GM21723 (cell line): Measurements from ENCODE around the gene PRICKLE1.

ENCODE experiments used
- ATAC-seq: cut with Tn5 transposase; IDR thresholded peaks from one replicate; pipeline ENCODE4 v1.9.1; 2021; ENCODE audit warnings: mild to moderate bottlenecking, moderate library complexity; ENCODE audit not compliant: unreplicated experiment

The PRICKLE1 gene

DNA sequence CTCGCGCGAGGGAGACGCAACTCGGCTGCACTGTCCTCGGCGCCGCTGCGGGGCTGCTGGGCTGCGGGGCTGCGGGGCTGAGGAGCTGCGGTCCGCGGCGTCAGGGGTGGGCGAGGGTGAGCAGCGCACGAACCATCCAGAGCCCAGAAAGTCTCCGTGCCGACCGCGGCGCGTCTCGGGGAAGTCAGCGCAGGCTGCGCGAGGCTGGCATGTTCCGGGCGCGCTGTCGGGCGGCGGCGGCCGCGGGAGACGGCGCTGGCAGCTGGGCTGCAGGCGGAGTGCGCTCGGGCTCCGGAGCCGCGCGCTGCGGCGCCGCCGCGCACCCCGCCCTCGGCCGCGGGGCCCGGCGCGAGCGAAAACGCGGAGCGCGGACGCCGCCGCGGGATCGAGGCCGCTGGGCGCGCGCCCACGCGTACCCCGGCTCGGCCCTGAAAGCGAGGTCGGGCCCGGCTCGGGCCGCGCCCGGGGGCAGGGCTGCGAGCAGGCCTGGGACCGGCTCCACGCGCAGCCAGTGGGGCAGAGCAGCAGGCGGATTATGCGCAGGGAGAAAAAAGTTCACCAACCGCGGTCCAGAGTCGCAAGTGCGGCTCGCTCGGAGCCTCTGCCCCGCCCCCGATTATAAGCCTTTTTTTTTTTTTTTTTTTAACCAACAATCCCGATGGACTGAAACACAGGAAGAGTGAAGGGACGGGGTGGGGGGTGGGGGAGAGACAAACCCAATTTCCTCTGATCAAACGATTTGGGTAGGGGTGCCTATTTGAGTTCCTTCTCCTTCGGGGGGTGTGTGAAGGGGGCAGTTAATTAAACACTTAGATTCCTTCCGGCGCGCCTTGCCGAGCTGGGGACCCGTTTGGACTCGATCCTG is at the start of gene PRICKLE1:
PRICKLE1 (minus strand) TSS at position 282 of the 865 bp plus-strand sequence. CDS start 117,230 bp downstream, outside the sequence.
- peak; percentile 85 for ATAC-seq

DNA sequence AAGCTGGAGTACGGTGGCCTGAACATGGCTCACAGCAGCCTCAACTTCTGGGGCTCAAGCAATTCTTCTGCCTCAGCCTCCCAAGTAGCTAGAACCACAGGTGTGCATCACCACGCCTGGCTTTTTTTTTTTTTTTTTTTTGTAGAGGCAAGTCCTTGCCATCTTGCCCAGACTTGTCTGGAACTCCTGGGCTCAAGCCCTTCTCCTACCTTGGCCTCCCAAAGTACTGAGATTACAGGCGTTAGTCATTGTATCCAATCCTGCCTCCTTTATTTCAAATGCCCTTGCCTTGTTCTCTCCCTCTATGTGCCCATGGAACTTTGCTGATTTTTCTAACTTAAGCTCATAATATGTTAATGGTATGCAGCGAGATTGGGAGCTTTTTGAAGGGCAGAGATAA is 49.2 kb upstream of the PRICKLE1 start:
- no peak for ATAC-seq

DNA sequence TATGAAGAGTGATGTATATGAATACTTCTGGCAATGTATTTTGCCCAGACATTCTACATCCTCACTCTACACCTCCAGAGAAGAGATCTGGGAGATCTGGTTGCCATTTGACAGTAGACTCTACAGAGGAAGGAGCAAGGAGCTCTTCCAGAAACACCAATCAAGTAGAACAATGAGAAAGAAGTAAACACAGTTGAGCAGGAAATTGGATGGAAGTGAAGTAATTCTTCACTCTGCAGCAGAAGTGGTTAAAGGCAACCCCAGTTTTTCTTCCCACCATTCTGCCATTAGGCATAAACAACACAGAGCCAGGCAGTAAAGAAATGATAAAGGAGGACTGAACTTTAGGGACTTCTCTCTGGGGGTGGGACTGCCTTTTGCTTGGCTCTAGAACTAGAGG is 48.5 kb upstream of the PRICKLE1 start:
- ATAC-seq = no peak

DNA sequence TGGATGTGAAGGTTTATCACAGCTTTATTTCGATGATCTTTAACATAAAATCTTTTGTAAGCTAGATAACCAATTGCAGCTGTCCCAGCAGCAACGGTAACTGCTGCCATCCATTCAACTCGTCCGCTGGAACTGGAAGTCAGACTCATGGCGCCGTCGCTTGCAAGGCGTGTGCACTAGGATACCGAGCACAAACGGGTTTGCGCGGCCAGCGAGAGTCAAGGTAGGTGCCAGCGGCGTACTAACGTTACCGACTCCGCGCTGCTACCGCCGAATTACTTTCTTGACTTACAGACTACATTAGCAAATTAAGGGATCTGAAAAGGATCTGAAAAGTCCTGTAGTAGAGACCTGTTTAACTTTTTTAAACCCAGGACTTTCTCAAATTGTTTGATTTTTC is 47.4 kb upstream of the PRICKLE1 start:
- no peak for ATAC-seq

DNA sequence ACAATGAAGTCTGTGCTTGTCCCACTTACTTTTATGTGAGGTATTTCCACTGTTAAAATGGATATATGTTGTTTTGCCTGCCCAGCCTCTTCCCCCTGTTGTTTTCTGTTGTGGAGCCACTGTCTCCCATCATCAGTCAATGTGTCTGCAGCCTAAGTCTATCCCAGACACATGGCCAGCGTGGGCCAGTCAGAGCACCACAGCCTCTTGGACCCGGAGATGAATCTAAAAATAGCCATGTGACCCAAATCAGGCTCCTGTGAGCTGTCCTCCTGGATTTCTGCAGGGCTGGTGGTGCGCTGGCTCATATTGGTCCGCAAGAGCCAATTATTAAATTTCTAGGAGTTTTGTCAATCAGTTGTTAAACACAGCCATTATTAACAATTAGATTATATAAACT is 44.0 kb upstream of the PRICKLE1 start:
- no peak for ATAC-seq

DNA sequence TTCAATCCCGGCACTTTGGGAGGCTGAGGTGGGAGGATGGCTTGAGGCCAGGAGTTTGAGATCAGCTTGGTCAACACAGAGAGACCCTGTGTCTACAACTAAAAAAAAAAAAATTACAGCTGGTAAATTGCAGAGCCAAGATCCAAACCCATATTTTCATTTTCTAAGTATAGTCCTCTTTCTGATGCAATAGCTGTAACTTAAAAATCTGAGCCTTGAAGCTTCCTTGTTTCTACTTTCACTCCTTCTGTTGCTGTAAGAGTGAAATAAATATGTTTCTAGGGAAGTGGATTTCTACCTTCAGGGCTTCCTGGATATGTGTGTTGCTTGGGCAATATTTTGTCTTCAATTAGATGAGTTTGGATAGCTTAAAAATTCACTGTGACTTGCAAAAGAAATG is 42.0 kb upstream of the PRICKLE1 start:
- no peak for ATAC-seq

DNA sequence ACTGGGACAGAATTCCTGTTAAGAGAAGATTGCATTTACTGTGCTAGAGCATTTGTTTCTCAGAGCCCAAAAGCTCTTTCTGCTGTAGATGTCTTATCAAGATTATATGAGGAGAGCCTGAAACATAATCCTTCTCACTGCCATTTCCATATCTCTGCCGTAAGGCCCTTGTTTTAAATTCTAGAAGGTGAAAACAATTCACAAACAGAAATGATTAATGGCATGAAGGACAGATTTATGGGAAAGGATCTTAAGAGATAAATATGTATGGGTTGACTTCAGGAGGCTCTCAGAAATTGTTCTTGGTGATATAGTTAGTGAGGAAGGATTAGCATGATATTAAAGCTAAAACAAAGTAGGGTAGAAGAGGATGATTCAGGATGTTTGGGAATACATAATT is 40.8 kb upstream of the PRICKLE1 start:
- ATAC-seq = no peak

DNA sequence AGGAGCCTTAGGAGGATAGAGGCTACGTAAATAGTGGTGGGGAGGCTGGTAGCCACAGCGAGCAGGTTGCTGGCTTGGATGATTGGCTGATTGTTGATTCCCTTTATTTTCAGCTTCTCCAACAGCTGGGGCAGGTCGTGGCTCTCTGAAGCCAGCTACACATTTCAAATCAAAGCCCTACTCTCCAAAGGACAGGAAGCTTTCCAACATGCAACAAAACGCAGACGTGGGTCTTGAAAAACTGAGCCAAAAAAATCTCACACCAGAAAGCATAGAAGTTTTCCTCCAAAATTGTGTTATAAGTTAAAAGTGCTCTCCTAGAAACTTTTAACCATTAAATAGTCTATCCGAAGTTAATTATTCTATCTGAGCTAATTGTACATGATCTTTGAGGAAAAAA is 37.6 kb upstream of the PRICKLE1 start:
- no peak for ATAC-seq

DNA sequence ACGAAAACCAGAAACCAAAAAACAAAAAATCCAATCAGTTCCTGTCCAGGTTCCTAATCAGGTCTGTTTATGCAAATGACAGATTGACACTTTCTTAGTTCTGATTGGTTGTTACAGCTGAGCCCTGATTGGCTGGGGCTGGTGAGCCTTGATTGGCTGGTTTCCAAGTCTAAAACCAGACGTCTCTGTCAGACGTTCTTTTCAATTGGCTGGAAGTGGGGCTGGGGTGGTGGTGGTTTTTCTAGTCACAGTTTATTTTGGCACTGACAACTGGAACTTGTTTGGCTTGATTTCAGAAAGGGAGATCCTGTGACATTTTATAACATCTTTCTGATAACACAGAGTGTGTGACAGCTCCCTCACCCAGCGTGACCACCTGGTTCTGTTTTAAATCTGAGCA is 36.1 kb upstream of the PRICKLE1 start:
- no peak for ATAC-seq

DNA sequence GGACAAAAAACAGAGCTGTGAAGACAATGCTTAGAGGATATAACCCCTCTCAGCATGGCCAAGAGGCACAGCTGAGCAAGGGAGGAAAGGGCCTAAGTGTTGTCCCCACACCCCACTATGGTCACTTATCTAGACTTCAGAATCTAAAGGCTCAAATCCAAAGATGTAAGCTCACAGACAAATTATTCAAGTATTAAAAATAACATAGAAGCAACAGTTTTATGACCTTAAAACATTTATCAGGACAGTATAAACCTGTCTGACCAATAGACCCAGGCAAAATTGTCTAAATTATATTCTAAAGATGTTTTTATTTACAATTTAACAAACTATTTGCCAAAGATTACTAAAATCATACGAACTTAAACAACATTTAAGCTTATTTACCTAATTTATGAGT is 28.1 kb upstream of the PRICKLE1 start:
- ATAC-seq = no peak

DNA sequence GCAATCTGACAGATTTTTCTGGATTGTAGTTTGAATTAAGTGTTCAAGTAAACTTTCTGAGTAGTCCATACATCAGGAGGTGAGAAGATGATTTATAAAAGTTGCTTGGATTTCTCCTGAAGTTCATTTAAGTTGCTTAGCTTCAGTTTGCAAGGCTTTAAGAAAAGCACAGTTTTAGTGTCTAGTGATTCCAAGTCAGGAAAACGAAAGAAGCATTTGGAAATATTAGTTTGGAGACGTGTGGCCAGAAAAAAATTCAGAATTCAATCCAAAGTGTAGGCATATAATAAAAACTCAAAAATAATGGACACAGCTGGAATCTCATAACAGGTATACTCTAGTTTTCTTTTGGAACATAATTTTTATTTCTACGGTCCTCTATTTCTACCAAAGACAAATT is 25.5 kb upstream of the PRICKLE1 start:
- ATAC-seq = no peak

DNA sequence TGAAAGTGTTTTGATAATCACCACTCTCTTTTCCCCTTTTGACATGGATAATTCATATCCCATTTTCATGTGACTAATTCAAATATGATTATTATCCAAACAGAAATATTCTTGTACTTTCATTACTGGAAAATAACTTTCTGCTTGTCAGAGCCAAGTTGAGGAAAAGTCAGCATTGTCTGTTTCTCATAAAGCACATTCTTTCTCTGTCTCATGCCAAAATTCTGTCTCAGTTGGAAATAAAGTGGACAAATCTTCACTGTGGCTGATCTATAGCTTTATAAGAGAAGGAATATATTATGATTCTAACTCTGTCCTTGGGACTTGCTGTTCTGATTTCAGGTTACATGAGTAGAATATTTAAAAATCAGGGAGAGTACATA is 22.7 kb upstream of the PRICKLE1 start:
- ATAC-seq = no peak

DNA sequence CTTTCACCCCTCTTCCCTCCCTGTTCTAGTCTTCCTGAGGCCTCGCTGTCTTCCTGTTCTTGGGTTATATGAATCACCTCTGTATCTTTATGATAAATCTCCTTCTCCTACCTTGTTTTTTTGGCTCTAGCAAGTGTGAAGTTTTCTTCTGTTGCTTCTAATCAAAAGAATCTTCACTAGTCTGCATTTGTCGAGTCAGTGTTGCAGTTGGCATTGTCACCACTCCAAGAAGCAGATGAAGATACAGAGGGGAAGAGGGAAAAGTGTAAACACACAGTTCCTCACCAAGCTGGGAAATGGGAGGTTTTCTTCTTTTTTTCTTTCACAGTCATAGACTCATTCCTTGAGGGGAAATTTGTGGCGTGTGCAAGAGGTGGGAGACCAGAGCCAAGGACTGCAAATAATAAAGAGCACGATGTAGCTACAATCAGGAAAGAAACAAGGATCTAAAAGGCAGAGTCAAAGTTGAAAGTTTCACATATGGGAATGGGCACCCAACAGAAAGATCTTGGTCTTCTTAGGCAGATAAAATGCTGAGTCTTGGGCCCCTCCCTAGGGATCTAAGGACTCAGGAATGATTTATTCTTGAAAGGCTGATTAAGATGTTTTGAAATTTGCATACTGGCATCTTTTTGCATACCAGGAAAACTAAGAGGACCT is 22.2 kb upstream of the PRICKLE1 start:
- ATAC-seq = no peak

DNA sequence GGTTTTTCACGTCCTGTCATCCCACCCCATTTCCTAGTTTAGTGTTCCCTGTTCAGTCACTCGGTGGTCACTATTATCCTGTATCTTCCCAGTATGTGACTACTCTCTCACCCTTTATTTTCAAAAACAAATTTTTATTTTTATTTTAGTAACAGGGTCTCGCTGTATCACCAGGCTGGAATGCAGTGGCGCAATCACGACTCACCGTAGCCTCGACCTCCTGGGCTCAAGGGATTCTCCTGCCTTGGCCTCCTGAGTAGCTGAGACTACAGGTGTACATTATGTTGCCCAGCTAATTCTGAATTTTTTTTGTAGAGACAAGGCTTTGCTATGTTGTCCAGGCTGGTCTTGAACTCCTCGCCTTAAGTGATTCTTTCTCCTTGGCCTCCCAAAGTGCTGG is 20.1 kb upstream of the PRICKLE1 start:
- no peak for ATAC-seq

DNA sequence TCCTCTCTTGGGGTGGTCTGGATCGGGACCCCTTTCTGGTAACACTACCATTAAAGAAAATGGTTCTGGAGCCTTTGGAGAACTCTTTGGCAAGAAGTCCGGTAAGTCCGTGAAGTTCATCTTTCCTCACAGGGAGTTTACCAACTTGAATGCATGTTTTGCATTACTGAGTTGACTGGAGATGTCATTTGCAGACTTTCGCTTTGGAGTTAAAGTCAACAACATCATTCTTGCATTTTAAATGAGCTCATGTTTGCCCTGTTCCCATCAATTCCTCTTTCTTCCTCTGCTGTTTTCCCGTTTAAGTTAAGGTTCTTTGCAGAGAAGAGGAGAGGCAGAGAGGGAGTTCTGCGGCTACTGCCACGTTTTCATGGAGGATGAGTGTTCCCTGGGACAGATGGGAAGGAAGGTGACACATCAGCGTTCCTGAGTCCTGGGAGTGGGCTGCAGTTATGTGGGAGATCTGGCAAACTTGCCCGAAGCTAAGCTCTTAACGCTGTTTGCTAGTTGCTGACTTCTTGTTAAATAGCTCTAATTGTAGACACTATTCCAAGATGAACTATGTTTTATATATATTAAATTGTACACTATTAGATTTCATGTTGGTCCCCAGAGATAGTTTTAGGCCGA is 18.8 kb upstream of the PRICKLE1 start:
- ATAC-seq = no peak

DNA sequence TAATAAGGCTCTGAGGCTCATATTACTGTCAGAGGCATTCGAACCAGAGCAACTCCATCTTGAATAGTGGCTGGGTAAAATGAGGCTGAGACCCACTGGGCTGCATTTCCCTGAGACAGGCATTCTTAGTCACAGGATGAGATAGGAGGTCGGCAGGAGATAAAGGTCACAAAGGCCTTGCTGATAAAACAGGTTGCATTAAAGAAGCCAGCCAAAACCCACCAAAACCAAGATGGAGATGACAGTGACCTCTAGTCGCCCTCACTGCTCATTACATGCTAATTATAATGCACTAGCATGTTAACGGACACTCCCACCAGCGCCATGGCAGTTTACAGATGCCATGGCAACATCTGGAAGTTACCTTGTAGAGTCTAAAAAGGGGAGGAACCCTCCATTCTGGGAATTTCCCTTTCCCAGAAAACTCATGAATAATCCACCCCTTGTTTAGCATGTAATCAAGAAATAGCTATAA is 18.1 kb upstream of the PRICKLE1 start:
- ATAC-seq = no peak

DNA sequence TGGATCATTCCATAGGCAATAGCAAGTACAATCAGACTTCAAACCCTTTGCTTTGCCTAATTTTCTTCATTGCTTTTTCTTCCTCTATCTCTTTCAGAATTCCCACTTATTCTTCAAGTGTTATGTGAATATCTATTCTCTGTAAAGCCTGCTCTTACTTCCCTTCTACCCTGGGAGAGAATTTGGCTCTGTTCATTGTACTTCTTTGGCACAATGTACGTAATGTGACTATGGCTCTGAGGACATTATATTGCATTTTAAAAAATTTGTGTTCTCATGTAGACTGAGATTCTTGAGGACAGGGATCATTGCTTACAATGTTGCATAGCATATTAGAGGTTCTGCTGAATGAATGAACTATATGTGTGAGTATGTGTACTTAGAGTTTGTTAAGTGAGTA is 16.9 kb upstream of the PRICKLE1 start:
- no peak for ATAC-seq

DNA sequence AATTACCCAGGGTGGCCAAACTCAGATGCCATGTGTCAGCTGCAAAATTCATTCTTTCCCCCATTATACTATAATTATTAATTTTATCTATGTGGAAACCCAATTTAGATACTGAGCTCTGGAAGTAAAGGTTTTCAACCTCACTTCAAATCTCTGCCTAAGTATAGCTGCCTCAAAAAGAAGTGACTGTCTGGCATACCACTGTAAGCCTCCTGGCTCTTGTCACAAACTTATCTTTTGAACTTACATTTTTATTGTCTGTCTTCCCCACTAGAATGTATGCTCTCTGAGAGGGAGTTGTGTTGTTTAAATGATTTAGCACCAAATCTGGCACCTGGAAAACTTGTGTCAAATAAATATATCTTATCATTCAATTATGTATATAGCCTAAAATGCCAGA is 16.1 kb upstream of the PRICKLE1 start:
- ATAC-seq = no peak

DNA sequence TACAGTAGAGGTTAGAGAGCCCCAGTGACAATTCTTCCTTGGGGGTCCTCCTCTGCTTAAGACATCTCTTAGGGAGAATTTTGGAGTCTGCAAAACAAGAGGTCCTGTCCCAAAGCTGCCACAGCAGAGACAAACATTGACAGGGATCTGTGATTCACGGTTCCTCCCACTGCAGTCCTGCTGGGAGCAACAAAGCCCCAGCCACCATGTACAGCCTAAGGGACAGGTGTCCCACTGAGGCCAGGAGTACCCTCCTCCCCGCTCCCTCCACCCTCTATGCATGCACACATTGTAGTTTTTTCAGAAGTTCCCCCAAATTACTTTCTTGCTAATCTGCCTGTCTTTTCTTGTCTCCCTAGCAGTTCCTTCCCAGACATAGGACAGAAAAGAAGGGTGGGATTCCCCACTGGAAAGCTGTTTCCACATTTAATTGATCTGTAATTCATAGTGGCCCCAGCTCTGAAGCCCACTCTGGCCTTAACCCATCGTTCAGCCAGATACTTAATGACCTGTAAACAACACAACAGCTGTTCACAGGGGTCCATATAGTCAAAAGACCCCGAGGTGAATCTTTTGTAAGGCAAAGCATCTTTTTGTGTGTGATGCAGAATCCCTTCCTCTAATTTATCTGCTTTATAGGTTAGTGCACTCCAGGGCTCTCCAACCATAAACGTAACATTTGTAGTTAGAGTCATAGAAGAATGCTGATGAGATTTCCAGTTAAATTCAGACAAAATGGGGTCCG is 13.9 kb upstream of the PRICKLE1 start:
- no peak for ATAC-seq

DNA sequence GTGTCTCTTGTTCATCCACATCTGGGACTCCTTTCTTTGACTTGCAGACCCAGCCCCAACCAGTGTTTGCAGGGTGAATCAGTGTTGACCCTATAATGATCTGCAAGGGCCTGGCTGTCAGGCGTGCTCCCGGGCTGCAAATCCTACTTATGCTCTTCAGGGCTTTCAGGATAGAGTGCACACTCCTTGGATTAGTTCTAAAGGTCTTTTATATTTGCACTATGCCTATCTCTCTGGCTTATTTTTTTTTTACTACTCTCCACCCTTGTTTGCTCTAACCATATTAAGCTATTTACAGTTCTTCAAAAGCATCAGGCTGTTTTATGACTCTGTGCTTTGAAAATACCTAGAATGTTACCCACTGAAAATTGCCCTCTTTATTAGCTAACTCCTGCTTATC is 4.3 kb upstream of the PRICKLE1 start:
- ATAC-seq = no peak

DNA sequence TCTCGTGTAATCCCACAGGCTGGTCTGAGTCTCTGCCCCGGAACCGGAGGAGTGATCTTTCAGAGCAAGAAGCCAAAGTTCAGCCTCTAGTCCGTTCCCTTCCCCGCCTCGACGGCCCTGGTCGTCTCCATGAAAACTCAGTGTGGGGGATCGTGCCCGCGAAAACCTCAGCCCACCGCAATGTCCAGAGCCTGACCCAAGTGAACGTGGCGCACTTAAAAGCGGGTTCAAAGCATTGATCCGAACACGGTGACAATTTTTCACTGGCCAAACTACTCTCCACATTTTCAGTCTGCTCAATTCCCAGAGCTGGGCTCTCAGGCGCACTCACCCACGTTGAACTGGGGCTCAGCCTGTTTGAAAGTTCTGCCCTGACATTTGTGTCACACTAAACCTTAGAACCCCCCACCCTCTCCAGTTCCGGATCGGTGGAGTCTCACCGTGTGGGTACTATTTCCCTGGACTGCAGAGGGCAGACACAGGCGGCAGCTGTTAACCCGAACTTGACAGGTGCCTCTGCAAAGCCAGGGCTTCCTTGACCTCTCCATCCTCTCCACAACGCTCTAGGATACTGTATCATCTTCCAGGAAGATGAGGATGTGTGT is 886 bp upstream of the PRICKLE1 start:
- no peak for ATAC-seq
